Fibroblast of villous mesenchyme (primary cell): Measurements from ENCODE around the gene CLDN9. TPM values are rescaled to one million over a fixed set of nuclear protein-coding genes. Genes with fewer than 3 reads are reported as not detected.

Source experiments
- DNase-seq: peaks from one replicate; pipeline ENCODE4 v3.0.0-alpha.2; 2010; ENCODE audit warnings: low read depth
- H3K4me3 ChIP-seq: 2 replicates; pipeline ENCODE4 v1.5.1; 2011; ENCODE audit warnings: low read depth, mild to moderate bottlenecking, low read length
- total RNA-seq: library from RNA; depleted of rRNA; stranded (reverse); fragments of >200 nt; gene quantifications from 2 replicates; pipeline ENCODE4 v1.2.3, GENCODE V29; 2012
- TF ChIP-seq, protein P1 (sequence below): IDR thresholded peaks from 2 replicates; pipeline ENCODE4 v1.5.1; 2012; ENCODE audit warnings: low read depth, mild to moderate bottlenecking, low read length; ENCODE audit not compliant: insufficient read depth

CLDN9 gene
- total RNA-seq, 1 donor, result not detected

DNA sequence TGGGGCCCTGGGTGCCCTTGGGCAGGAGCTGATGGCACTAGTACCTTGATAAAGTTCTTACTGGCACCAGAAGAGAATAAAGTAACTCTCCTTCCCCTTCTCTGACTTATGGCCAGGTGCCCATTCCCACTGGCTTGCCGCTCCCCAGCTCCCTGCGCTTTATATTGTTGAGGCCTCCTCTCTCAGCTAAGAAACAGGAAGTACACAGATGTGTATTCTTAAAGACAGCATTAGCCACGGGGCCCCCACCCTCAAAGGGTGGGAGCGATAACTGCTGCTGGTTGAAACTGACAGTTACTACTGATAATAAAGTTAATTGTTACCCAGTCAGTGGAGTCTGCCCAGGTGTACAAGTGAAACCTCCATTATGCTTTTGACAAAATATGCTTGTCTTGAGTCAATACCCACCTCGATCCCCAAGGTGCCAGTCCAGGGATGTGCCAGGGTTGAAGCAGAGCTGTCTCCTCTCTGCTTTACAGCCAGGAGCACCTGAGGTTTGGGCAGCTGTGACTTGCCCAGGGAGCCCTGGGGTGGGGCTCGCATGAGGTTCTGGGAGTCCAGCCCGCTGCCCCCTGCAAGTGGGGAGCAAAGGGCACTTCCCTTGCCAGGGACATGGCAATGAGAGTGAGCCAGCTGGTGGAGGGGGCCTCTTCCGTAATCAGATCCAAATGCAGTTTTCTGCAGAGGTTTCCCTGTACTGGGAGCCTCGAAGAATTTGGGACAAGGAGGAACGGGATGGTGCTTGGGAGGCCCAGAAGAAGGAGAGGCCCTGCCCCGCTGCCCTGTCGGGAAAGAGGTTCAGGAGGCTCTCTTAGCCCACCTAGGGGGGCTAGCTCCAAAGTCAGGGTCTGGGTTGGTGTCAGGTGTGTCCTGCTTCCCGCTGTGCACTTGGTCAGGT lies 5.4 kb upstream of the CLDN9 start:
- TF ChIP-seq, protein P1, sequence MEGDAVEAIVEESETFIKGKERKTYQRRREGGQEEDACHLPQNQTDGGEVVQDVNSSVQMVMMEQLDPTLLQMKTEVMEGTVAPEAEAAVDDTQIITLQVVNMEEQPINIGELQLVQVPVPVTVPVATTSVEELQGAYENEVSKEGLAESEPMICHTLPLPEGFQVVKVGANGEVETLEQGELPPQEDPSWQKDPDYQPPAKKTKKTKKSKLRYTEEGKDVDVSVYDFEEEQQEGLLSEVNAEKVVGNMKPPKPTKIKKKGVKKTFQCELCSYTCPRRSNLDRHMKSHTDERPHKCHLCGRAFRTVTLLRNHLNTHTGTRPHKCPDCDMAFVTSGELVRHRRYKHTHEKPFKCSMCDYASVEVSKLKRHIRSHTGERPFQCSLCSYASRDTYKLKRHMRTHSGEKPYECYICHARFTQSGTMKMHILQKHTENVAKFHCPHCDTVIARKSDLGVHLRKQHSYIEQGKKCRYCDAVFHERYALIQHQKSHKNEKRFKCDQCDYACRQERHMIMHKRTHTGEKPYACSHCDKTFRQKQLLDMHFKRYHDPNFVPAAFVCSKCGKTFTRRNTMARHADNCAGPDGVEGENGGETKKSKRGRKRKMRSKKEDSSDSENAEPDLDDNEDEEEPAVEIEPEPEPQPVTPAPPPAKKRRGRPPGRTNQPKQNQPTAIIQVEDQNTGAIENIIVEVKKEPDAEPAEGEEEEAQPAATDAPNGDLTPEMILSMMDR, result no peak
- no peak overlapping the region for H3K4me3 ChIP-seq
- no peak for DNase-seq

- H3K4me3 ChIP-seq, result no peak overlapping the region
- TF ChIP-seq, protein P1, result no peak
- no peak for DNase-seq
Measured at GRCh38 chr16:3007957-3008689, 4.6 kb upstream of the CLDN9 start.

DNA sequence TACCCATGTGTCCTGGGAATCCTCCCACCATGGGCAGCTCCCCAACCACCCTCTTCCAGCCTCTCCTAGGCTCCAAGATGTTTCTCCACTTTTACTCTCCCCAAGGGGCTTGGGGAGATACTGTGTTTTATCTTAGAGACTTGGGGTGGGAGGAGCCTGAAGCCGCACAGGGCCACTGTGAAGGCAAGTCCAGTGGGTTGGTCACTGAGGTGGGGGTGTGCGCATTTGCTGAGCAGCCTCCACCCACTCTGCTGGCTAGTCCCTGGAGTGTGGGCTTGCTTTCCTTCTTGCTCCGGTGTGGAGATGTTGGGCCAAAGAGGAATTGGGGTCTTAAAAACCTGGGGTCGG lies 4.1 kb upstream of the CLDN9 start:
- no peak overlapping the region for H3K4me3 ChIP-seq
- TF ChIP-seq, protein P1, result no peak
- no peak for DNase-seq

DNA sequence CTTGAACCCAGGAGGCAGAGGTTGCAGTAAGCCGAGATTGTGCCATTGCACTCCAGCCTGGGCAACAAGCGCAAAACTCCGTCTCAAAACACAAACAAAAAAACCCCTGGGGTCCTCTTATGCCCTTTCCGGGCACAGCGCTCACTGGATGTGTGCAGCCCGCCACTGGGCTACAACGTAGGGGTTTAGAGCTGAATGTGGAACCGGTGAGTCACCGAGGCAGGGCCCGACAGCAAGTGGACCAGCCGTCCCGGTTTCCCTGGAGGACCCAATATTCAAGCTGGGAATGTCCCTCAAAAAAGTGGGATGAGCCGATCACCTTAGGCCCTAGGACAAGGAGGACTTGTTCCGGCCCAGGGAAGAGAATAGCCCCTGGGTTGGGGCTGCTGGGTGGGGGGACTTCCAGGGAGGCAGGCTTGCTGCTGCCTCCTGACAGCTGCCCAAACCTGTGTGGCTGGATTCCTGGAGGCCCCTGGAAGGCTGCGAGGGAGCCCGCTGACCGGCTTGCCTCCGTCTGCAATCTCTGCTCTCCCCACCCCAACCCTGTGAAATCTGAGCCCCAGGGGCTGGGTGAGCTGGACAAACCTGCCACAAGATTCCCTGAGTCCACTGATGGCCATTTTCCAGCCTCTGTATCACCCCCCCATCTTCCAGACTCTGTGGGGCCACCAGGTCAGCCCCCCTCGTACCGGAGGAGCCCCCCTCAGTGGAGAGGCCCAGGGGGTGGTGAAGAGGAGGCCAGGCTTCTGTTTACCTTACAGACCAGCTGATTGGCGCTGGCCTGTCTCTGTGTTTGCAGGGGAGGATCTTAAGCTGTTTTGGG lies 2.9 kb upstream of the CLDN9 start:
- TF ChIP-seq, protein P1, result no peak
- no peak overlapping the region for H3K4me3 ChIP-seq
- DNase-seq, result no peak

- TF ChIP-seq, protein P1, result no peak
- no peak for DNase-seq
- no peak overlapping the region for H3K4me3 ChIP-seq
Measured at GRCh38 chr16:3010510-3010909, 2.2 kb upstream of the CLDN9 start.

GRCh38 chr16:3012246-3012645 lies 477 bp upstream of the CLDN9 start:
- H3K4me3 ChIP-seq, result no peak overlapping the region
- TF ChIP-seq, protein P1, result no peak
- DNase-seq, result no peak
